Measurements from ENCODE around the gene CRIM1.

Gene CRIM1

DNA sequence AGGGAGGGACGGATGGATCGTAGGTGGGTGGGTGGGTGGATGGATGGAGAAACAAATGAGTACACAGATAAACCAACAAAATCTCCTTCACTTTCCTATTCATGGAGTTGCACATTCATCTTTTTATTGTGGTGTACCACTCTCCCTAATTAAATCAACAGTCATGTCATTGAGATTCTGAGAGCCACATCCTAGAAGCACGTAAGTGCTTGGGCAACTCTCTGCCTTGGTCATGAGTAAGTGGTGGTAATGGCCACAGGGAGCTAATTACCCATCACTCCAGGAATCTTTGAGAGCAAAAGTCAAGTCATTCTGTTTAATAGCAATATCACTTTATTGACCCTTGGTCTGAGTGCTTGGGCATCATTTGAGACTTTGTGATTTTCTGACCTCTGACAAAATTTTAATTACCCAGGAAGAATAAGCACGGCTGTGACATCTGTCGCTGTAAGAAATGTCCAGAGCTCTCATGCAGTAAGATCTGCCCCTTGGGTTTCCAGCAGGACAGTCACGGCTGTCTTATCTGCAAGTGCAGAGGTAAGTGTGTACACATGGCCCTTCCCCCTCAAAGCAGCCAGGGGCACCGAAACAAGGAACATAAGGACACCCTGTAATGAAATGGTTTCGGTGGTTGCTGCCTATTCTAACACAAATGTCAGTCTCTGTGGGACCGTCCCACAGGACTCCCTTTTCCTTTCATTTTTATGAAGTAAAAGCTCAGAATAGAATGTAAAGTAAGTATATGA, 156.5 kb downstream of the CRIM1 start:
- no peaks in the 10 kb centered on the region for H3K27me3 ChIP-seq (ENCODE audit: insufficient read depth, low read length)
- peaks cover 7% of the 10 kb centered on the region for H3K36me3 ChIP-seq (ENCODE audit: insufficient read depth, low read length)
- no peak overlapping the region for H3K4me3 ChIP-seq (ENCODE audit: low read length)
- no peak overlapping the region for H2AFZ ChIP-seq (ENCODE audit: low read depth, low read length)
- no peaks in the 10 kb centered on the region for H3K9me3 ChIP-seq (ENCODE audit: low read length)
- H3K4me1 ChIP-seq (ENCODE audit: insufficient read depth, low read length), result no peaks in the 10 kb centered on the region

DNA sequence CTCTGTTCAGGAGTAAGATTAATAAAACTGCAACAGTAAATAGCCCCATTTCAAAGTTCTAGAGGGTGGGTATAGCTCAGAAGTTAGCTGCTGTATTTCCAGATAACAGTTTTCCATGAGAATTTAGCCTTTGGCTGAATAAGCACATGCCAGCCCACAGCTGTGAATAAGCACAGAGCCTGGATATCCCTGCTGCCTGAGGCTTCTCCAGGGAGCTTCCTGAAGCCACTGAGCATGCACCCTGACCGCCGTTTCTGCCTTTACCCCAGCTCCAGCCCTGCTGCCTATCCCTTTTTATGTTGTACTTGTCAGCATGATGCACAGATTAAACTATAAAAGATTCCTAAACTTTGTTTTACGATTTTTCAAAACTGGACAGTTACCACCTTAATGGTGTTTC, 157.1 kb downstream of the CRIM1 start:
- no peaks in the 10 kb centered on the region for H3K9me3 ChIP-seq (ENCODE audit: low read length)
- H3K36me3 ChIP-seq (ENCODE audit: insufficient read depth, low read length), result peaks cover 11% of the 10 kb centered on the region

DNA sequence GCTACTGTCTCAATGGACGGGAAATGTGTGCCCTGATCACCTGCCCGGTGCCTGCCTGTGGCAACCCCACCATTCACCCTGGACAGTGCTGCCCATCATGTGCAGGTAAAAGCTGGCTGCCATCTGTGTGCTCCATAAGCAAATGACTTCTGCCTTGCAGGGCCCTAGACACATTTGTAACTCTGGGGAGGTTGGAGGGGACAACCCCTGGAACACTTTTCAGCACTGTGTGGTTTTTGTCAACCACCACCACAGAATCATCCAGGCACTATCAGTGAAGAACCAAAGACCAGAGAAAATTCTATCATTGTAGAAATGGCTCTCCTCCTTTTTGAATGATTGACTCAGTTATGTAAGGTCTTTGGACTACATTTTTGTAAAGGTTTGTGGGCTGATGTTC, 158.1 kb downstream of the CRIM1 start:
- Histone ChIP-seq H3K36me3 (ENCODE audit: insufficient read depth, low read length) (peaks cover 11% of the 10 kb centered on the region), H3K4me1 (ENCODE audit: insufficient read depth, low read length) (no peaks in the 10 kb centered on the region), H2AFZ (ENCODE audit: low read depth, low read length) (no peak overlapping the region), H3K4me3 (ENCODE audit: low read length) (no peak overlapping the region), H3K27me3 (ENCODE audit: insufficient read depth, low read length) (no peaks in the 10 kb centered on the region), H3K9me3 (ENCODE audit: low read length) (no peaks in the 10 kb centered on the region)

More for the DNA sequence above, 157.1 kb downstream of the CRIM1 start:
- H3K4me3 ChIP-seq (ENCODE audit: low read length), result no peak overlapping the region
- H2AFZ ChIP-seq (ENCODE audit: low read depth, low read length), result no peak overlapping the region
- no peaks in the 10 kb centered on the region for H3K27me3 ChIP-seq (ENCODE audit: insufficient read depth, low read length)
- H3K4me1 ChIP-seq (ENCODE audit: insufficient read depth, low read length), result no peaks in the 10 kb centered on the region

DNA sequence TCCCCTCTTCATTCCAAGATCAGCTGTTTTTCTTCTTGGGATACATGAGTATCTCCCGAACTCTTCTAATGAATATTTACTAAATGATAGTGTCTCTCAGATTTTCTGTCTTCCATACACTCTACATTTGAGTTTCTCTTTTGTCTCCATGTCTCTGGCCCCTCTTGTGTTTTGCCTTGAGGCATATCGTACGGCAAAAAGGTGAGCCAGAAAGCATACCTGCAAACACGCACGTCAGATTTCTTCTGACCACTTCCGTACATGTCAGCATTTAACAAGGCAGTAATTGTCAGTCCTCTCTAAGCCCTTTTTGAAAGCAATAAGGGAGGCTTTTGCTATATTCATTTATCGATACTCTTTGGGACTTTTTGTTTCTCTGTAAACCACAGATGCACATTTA, 160.0 kb downstream of the CRIM1 start:
- Histone ChIP-seq H3K36me3 (ENCODE audit: insufficient read depth, low read length) (peaks cover 17% of the 10 kb centered on the region), H2AFZ (ENCODE audit: low read depth, low read length) (no peak overlapping the region), H3K9me3 (ENCODE audit: low read length) (no peaks in the 10 kb centered on the region), H3K27me3 (ENCODE audit: insufficient read depth, low read length) (no peaks in the 10 kb centered on the region), H3K4me3 (ENCODE audit: low read length) (no peak overlapping the region), H3K4me1 (ENCODE audit: insufficient read depth, low read length) (no peaks in the 10 kb centered on the region)

DNA sequence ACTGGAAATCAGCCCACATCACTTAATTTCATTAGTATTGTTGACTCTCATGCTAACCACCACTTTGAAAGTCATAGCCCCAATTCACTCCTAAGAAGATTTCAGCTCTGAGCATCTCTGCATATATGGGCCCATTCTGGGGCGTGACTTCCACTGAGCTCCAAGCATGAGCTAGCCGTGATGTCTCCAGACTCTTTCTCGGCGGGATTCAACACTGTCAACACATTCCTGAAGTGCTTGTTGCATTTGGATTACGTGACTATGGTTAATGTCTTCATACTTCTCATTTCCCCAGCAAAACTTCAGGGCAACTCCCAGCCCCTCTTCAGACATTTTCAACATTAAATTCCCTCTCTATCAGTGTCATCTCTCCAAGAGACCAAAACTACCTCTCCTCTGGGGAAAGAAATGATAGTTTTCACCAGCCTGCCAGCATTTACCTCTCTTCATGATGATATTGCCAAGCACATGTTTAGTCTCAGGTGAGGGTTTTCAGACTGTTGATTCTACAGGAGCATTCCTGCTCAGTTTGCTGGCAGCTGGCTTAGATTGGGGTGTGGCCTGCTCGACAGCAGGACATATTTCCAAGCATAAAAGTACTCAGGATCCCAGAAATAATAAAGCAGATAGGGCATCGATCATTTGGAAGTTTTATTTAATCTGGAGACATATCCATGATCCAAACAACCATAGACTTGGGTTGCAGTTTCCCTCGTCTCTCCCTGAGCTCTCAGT, 160.7 kb downstream of the CRIM1 start:
- no peak overlapping the region for H3K4me3 ChIP-seq (ENCODE audit: low read length)
- no peaks in the 10 kb centered on the region for H3K27me3 ChIP-seq (ENCODE audit: insufficient read depth, low read length)
- peaks cover 19% of the 10 kb centered on the region for H3K36me3 ChIP-seq (ENCODE audit: insufficient read depth, low read length)
- H2AFZ ChIP-seq (ENCODE audit: low read depth, low read length), result no peak overlapping the region
- H3K4me1 ChIP-seq (ENCODE audit: insufficient read depth, low read length), result no peaks in the 10 kb centered on the region
- no peaks in the 10 kb centered on the region for H3K9me3 ChIP-seq (ENCODE audit: low read length)

DNA sequence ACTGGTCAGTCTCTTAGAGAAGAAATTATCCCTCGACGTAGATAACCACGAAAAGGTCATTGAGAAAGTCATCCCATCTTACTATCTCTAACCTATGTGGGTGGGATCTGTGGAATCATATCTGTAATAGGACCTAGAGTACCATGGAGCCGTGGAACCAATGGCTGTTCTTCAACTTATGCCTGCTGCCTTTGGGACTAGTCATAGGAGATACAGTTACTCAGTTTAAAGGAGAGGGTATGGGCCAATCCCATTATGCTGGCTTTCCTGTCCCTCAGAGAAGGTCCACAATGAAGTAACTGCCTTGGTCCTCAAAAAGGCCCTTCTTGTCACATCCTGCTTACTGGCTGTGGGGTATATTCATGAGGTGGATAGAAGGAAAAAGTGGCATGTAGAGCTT, 164.9 kb downstream of the CRIM1 start:
- H3K4me3 ChIP-seq (ENCODE audit: low read length), result no peak overlapping the region
- peaks cover 18% of the 10 kb centered on the region for H3K36me3 ChIP-seq (ENCODE audit: insufficient read depth, low read length)
- H3K27me3 ChIP-seq (ENCODE audit: insufficient read depth, low read length), result no peaks in the 10 kb centered on the region
- H3K9me3 ChIP-seq (ENCODE audit: low read length), result no peaks in the 10 kb centered on the region
- no peaks in the 10 kb centered on the region for H3K4me1 ChIP-seq (ENCODE audit: insufficient read depth, low read length)
- H2AFZ ChIP-seq (ENCODE audit: low read depth, low read length), result no peak overlapping the region

DNA sequence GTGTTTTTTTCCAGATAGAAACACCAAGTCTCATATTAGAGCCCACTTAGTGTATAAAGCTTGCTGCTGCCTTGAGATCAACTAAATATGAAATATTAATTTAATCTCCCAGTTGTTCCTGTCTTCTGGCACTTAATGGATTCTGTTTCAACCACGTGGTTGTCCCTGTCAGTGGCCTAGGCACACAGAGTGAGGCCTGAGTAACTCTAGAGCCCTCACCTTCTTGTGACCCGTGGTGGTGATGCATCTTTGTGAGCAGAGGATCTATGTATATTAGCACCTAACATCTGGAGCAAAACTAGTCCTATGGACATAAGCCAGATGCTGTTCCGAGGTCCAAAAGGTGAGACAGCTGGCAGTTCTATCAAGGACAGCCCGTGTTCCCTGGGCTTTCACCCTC, 167.6 kb downstream of the CRIM1 start:
- no peak overlapping the region for H2AFZ ChIP-seq (ENCODE audit: low read depth, low read length)
- no peaks in the 10 kb centered on the region for H3K27me3 ChIP-seq (ENCODE audit: insufficient read depth, low read length)
- H3K36me3 ChIP-seq (ENCODE audit: insufficient read depth, low read length), result peaks cover 8% of the 10 kb centered on the region
- H3K4me1 ChIP-seq (ENCODE audit: insufficient read depth, low read length), result no peaks in the 10 kb centered on the region
- H3K4me3 ChIP-seq (ENCODE audit: low read length), result no peak overlapping the region
- H3K9me3 ChIP-seq (ENCODE audit: low read length), result no peaks in the 10 kb centered on the region

DNA sequence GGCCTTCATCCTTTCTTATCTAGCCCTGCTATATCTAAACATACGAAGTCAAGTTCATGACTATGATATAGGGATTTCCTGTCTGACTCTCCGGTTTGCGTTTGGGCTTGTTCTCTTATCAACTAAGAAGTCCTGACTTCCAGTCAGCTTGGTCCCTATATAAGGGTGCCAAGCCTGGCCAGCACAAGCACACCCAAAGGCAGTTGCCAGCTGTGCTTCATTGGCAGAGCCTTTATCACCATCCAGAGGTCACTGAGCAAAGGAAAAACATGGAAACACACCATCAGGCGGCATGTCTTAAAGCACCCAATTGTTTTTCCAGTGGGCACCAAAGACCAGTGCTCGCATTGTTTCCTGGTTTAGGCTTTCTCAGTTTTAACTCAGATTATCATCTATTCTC, 169.7 kb downstream of the CRIM1 start:
- H2AFZ ChIP-seq (ENCODE audit: low read depth, low read length), result no peak overlapping the region
- peaks cover 6% of the 10 kb centered on the region for H3K36me3 ChIP-seq (ENCODE audit: insufficient read depth, low read length)
- no peaks in the 10 kb centered on the region for H3K9me3 ChIP-seq (ENCODE audit: low read length)
- no peaks in the 10 kb centered on the region for H3K27me3 ChIP-seq (ENCODE audit: insufficient read depth, low read length)
- H3K4me1 ChIP-seq (ENCODE audit: insufficient read depth, low read length), result peaks cover 9% of the 10 kb centered on the region
- no peak overlapping the region for H3K4me3 ChIP-seq (ENCODE audit: low read length)

DNA sequence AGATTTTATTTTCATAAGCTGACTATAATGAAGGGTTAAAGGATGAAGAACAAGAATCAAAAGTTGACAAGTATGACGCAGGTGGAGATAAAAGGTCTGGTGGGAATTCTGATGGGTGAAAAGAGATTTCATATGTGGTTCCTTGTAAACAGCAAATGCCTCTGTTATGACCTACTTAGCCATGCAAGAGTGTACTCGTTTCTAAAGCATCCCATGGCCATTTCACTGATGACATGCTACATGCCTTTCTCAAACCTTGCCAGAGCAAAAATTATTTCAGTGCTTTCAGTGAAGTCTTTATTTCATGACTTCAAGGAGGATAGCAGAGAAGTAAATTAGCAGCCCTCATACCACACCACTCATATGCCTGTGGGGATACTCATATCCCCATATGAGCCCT, 170.6 kb downstream of the CRIM1 start:
- Histone ChIP-seq H3K27me3 (ENCODE audit: insufficient read depth, low read length) (no peaks in the 10 kb centered on the region), H3K36me3 (ENCODE audit: insufficient read depth, low read length) (no peaks in the 10 kb centered on the region), H3K4me1 (ENCODE audit: insufficient read depth, low read length) (peaks cover 16% of the 10 kb centered on the region), H2AFZ (ENCODE audit: low read depth, low read length) (no peak overlapping the region), H3K4me3 (ENCODE audit: low read length) (no peak overlapping the region), H3K9me3 (ENCODE audit: low read length) (no peaks in the 10 kb centered on the region)

DNA sequence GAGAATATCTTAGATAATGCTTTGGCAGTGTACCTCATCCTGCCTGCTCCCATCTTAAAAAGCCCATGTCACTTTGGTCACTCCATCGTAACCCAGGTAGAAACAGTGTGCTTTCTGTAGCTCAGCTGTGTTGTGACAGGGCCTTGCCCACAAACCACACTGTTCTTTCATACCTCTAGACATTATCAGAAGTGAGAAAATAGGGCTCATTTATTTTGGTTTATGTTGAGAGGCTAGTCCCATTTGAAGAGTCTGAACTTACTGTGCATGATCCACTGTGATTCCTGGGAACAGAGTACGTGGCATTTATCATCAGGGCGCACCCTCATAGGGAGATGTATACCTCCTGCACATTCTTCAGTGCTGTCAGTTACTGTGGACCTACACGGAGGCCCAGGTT, 172.7 kb downstream of the CRIM1 start:
- H3K27me3 ChIP-seq (ENCODE audit: insufficient read depth, low read length), result no peaks in the 10 kb centered on the region
- no peak overlapping the region for H2AFZ ChIP-seq (ENCODE audit: low read depth, low read length)
- H3K4me1 ChIP-seq (ENCODE audit: insufficient read depth, low read length), result peaks cover 16% of the 10 kb centered on the region
- H3K4me3 ChIP-seq (ENCODE audit: low read length), result no peak overlapping the region
- H3K9me3 ChIP-seq (ENCODE audit: low read length), result no peaks in the 10 kb centered on the region
- no peaks in the 10 kb centered on the region for H3K36me3 ChIP-seq (ENCODE audit: insufficient read depth, low read length)

DNA sequence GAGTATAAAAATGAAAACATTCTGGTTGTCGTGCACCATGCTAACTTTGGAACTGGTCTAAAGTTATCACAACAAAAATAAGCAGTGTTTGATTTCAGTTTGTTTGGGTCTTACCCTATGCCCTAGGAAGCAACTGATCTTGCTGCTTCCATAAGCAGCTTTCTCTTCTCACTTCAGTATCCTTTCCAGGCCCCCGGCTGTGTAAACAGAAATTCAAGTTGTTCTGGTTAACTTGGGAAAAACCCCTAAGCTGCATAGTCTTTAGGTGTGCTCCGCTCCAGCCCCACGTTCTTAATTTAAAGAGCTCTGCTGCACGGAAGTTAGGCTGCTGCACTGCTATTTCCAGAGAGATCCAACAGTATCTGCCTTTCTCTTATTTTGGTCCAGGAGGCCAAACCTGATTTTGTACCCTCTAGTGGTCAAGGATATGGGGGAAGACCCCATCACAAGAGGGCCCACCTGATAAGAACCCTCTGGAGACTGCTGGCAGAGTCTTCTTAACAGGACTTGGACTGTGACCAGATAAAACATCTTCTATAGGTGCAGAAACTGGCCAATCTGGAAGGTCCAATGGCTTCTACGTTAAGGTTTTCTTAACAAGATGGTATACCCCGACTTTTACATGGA, 173.3 kb downstream of the CRIM1 start:
- peaks cover 16% of the 10 kb centered on the region for H3K4me1 ChIP-seq (ENCODE audit: insufficient read depth, low read length)
- no peaks in the 10 kb centered on the region for H3K27me3 ChIP-seq (ENCODE audit: insufficient read depth, low read length)
- no peaks in the 10 kb centered on the region for H3K36me3 ChIP-seq (ENCODE audit: insufficient read depth, low read length)
- no peak overlapping the region for H2AFZ ChIP-seq (ENCODE audit: low read depth, low read length)
- no peaks in the 10 kb centered on the region for H3K9me3 ChIP-seq (ENCODE audit: low read length)
- H3K4me3 ChIP-seq (ENCODE audit: low read length), result no peak overlapping the region

DNA sequence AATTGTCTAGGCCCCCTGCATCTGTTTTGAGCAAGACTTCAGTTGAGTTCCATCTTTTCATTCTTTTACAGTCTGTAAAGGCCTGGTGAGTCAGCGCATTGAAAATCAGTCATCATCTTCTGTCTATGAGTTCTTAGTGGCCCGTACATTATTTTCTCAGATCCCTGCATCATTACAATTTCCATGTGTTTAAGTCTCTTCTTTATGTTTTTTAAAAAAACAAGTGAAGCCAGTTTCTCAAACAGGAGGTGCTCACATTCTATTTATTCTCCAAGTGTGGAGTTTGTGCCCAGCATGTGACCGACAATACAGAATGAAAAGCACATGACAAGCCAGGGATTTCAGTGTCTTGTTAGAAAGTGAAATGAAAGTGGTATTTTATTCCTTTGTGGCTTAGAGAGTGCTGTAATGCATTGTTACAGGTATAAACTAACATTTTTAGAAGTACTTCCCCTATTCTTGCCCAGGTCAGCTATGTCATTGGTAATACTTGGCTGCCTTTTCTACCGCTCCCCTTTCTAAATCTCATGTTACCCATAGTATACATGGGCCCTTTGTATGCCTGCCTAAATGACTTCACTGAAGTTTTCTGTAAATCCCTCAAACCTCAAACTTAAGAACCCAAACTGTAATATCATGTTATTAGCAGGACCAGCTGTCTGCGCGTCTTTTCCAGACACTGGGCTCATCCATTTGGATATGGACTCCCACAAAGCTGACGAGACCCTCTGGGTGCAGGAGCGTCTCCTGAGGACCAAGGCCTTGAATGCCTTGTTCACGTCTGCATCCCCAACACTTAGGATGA, 174.8 kb downstream of the CRIM1 start:
- Histone ChIP-seq H2AFZ (ENCODE audit: low read depth, low read length) (no peak overlapping the region), H3K4me3 (ENCODE audit: low read length) (no peak overlapping the region), H3K36me3 (ENCODE audit: insufficient read depth, low read length) (no peaks in the 10 kb centered on the region), H3K27me3 (ENCODE audit: insufficient read depth, low read length) (no peaks in the 10 kb centered on the region), H3K9me3 (ENCODE audit: low read length) (no peaks in the 10 kb centered on the region), H3K4me1 (ENCODE audit: insufficient read depth, low read length) (peaks cover 16% of the 10 kb centered on the region)

DNA sequence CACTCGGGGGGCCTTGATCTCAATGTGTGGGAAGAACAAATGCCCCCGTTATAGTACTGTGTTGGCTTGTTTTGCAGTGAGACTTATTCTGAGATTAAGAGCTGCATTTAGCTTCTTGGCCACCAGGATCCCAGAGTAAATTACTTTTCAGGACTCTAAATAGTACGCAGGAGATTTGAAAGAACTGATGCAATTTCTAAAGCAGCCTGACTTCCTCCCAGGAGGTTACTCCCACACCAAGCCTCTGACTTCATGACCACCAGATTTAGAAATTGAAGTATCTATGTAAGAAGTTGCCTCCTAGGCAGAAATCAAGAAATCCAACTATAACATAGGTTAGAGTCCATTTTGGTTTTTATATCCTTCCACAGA, 175.4 kb downstream of the CRIM1 start:
- H3K4me1 ChIP-seq (ENCODE audit: insufficient read depth, low read length), result peaks cover 16% of the 10 kb centered on the region
- H3K27me3 ChIP-seq (ENCODE audit: insufficient read depth, low read length), result no peaks in the 10 kb centered on the region
- no peaks in the 10 kb centered on the region for H3K36me3 ChIP-seq (ENCODE audit: insufficient read depth, low read length)
- H3K4me3 ChIP-seq (ENCODE audit: low read length), result no peak overlapping the region
- no peak overlapping the region for H2AFZ ChIP-seq (ENCODE audit: low read depth, low read length)
- no peaks in the 10 kb centered on the region for H3K9me3 ChIP-seq (ENCODE audit: low read length)
